Fibroblast of upper back skin (primary cell): ENCODE results near the gene TAX1BP3.

Experiments
- DNase-seq: peaks from one replicate; pipeline ENCODE4 v3.0.0-alpha.2; 2013

Gene TAX1BP3

DNA sequence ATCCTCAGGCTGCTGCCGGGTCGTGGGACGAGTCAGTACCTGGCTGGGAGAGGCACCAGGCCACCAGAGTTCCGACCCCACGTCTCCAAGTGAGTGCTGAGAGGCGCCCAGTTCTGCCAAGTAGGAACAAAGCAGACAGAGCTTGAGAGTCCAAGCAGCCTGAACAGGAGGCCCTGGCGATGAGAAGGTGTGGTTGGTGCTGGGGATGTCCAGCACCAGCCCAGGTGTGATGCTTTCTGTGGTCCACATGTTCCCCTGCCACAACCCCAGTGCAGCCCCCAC, 10.8 kb downstream of the TAX1BP3 start:
- DNase-seq, result no peak

DNA sequence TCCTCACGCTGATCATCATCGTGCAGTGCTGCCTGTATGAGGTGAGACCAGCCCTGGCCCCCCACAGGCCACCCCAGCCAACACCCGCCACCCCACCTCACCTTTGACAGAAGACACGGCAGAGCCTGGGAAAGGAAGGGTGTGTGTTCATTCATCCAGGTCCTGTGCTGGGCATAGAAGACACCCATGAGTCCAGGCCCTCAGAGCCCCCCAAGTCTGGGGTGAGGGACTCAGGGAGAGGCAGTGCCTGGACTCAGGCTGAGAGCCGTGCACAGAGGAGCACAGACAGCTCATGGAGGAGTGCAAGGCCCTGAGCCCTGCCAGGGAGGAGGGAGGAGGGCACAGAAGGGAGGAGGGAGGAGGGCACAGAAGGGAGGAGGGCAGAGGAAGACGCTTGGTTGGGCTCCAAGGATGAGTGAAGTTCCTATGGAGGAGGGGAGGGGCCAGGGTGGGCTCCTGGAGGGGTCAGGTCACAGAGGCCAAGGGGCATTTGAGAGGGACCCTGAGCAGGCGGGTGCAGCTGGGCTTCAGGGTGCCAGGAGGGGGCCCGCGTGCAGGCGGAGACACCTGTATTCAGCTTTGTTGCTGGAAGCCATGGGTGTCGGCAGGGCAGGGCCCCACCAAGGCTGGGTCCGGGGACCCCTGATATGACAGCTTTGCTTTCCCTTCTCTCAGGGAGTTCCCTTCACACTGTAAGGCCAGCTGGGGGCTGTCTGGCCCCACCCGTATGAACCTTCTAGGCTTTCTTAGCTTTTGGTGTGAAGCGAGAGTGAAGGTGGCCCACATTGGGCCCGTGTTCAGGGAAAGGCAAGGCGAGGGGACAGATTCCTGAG, 11.4 kb downstream of the TAX1BP3 start:
- no peak for DNase-seq

DNA sequence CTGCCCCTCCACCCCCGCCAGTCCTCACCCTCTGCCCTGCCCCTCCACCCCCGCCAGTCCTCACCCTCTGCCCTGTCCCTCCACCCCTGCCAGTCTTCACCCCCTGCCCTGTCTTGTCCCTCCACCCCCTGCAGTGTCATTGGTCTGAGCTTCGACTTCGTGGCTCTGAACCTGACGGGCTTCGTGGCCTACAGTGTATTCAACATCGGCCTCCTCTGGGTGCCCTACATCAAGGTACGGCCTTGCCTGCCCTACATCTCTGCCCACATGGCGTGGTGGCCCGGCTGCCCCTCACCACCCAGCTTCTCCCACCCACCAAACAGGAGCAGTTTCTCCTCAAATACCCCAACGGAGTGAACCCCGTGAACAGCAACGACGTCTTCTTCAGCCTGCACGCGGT, 12.0 kb downstream of the TAX1BP3 start:
- DNase-seq, result no peak

DNA sequence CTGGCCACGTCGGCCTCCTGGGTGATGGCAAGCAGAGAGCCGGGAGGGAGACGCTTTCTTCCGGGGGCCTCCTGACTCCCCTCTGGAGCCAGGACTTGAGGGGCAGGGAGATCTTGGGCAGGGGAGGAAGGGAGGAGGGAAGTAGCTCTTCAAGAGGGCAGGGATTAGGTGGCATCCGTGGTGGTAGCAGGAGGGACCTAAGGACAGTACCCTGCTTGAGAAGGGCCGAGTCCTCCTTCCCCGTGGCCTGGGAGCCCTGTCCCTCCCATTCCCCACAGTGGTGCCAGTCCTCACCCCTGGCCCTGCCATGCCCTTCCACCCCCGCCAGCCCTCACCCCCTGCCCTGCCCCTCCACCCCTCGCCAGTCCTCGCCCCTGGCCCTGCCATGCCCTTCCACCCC, 12.6 kb downstream of the TAX1BP3 start:
- no peak for DNase-seq

DNA sequence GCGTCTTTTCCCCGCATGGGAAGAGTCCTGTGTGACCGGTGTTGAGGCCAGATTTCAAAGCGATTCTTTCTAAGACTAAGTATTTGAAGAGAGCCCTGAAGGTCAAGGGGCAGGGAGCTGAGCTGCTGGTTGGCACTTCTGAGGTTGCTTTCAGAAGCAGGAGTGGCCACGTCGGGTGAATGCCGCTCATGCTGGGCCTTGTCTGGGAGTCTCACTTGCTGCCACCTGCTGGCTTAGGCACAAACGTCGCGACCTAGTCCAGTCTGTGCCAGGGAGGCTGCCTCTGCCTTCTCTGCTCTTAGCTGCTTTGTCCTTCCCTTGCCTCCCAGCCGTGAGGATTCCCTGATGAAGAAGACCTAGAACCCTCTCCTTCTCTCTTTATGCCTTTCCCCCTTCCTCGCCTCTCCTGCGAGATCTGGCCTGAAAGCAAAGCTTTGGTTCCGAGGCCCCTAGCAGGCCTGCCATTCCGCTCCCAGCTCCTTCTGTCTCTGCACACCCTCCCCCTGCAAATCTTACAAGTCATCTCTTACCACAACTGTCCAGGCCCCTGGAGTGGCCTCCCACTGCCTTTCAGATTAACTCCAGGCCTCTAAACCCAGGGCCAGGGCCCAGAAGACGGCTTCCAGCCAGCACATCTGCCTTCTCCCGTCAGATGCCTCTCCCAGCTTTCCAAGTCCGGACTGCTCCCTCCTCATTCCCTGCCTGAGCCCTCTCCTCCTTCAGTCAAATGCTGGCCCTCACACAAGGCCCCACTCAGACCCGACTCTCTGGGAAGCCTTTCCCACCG, 20.4 kb downstream of the TAX1BP3 start:
- peak; percentile 60 for DNase-seq

DNA sequence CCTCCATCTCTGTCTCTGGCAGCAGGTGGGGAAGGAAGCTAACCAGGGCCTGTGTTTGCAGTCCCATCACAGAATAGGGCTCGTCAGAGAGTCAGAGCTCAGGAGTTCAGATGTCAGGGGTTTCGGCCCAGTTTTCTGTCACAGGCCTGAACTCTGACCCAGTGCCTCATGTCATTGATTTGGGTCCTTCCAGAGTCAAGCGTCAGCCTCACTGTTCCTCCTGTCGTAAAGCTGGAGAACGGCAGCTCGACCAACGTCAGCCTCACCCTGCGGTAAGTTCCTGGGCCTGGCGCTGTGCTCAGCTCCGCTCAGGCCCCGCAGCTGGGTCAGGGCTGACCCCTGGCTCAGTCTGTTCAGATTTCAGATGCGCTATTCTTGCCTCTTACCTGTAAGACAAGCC, 21.1 kb downstream of the TAX1BP3 start:
- no peak for DNase-seq

DNA sequence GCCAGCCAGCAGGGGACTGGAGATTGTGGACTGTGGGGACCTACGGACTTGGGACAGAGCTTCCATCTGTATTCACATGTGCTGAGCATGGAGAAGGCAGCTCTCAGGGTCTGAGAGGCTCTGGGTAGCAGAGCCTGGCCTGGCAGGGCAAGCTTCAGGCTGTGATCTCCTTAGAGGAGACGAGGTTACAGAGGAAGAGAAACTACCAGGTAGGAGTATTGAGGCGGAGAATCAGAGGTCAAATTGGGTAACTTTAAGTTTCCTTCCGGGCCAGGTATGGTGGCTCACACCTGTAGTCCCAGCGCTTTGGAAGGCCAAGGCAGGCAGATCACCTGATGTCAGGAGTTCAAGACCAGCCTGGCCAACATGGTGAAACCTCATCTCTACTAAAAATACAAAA, 23.1 kb downstream of the TAX1BP3 start:
- no peak for DNase-seq

DNA sequence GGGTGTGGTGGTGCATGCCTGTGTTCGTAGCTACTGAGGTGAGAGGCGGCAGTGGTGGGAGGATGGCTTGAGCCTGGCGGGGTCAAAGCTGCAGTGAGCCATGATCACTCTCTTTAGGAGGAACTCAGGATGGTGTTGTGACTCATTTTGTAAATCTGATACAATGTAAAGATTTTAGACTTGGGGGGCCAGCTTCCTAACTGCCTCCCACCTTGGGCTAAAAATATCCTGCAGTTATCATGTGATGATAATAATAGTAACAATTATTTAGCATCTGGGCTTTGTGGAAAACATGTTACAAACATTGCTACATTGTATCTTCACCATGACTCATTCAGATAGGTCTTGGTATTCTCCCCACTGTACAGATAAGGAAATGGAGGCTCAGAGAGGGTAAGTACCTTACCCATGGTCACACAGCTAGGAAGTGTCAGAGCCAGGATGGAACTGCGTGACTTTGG, 24.5 kb downstream of the TAX1BP3 start:
- no peak for DNase-seq

DNA sequence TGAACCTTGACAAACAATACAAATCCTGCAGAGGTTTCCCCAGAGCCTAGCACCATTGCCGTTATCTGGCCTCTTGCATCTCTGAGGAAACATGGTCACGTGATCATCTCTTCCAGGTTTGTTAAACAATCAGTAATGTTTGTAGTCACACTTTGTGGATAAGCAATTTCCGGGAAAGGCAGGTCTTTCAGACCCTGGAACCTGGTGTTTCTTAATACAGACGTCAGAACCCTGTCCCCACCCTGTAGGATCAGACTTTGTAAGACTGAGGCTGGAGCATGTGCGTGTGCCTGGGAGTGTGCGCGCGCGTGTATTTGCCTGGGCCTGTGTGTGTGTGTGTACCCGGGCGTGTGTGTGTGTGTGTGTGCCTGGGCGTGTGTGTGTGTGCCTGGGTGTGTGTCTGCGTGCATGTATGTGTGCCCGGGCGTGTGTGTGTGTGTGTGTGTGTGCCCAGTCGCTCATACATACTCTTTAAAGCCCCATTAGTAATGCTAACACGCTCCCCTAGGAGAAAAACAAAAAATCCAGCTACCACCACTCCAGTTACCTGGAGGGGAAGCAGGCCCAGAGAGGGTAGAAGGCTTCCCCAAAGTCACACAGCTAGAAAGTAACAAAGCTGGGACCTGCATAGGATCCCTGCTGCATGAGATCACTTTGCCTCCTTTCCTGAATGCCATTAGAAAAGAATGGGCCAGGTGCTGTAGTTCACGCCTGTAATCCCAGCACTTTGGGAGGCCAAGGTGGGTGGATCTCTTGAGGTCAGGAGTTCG, 26.5 kb downstream of the TAX1BP3 start:
- no peak for DNase-seq

DNA sequence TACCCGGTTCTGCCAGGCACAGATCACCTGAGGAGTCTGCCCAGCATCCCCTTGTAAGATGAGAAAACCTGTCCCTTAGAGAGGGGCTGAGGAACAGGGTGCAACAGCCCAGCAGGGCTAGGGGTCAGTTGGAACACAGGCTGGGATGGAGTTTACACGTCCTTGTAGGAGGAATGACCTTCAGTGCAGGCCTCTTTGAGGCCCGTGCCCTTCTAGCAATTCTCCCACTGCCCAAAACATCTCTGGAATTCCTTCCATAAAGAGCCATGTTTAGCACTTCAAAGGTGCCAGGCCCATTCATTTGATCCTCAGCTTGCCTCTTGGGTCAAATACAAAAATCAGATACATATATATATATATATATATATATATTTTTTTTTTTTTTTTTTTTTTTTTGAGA, 27.4 kb downstream of the TAX1BP3 start:
- DNase-seq, result no peak

DNA sequence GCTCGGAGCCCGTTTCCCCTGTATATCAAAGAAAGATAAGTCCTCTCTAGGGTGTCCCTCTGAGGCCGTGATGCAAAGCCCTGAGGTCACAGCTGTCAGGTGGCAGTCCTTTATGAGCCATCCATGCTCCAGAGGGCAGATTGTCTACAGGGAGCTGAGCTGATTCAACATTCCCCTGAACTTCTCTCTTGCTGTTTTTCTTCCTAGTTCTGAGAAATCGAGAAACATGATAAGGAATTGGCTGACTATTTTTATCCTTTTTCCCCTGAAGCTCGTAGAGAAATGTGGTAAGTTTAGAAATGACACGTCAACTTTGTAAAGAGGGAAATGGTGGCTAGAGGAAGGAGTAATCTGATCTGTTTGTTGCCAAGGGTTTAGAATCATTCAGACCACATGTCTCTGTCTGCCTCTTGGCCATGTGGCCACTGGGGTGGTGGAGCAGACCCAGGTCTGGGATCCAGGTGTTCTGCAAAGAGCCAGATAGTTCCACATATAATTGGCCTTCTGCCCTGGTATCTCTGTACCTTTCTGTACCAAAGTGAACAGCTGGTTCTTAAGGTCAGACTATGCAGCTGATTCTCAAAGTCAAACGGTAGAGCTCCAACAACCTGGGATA, 28.3 kb downstream of the TAX1BP3 start:
- DNase-seq, result peak; percentile 43

DNA sequence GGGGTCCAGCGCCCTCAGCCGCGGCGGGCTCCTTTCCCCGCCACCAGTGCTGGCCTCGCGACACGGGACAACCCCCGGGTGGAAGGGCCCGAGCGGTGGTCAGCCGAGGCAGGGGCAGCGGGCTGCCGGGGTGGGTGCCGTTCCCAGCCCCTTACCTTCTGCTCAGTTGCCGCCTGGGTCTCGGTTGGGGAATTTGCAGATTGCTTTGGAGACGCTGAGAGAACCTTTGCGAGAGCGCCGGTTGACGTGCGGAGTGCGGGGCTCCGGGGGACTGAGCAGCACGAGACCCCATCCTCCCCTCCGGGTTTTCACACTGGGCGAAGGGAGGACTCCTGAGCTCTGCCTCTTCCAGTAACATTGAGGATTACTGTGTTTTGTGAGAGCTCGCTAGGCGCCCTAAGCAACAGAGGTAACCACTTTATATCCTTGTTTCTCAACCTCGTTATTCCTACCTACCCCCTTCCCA, 31.4 kb downstream of the TAX1BP3 start:
- DNase-seq, result no peak

DNA sequence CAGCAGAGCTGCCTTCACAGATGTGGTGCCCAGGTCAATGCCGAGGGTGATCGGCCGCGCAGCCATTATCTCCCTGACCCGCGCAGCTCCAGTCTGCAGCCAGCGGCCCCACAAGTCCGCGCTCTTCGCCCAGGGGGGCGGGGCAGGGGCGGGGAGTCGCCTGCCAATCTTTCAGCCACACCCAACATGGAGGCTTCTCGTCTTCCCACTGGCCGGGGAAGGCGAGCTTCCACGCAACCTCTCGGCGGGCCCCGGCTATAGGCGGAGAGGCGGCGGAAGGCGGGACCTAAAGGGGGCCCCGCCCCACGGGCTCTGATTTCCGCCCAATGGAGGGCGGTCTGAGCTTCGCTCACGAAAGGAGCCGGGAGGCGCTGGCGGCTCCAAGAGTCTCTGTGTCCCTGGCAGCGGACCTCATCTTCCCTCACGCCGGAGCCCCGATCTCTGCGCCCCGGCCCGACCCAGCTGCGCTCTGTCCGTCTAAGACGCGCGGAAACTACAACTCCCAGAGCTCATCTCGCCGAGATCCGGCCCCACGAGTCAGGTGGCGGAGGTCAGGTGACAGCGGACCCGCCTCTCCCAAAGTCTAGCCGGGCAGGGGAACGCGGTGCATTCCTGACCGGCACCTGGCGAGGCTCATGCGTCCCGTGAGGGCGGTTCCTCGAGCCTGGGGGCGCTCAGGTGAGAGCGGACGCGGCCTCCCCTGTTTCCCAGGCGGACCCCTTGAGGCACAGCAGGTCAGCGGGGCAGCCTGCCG, 32.0 kb downstream of the TAX1BP3 start, which contains the start of the genes CTNS and SHPK:
Gene CTNS (plus strand): TSS at position 607 of the 754 bp plus-strand sequence. CDS start 3,447 bp downstream, outside the sequence.
Gene SHPK (minus strand): TSS at position 97 of the 754 bp plus-strand sequence. CDS start 31 bp downstream, at position 66.
- DNase-seq, result peak; percentile 96

DNA sequence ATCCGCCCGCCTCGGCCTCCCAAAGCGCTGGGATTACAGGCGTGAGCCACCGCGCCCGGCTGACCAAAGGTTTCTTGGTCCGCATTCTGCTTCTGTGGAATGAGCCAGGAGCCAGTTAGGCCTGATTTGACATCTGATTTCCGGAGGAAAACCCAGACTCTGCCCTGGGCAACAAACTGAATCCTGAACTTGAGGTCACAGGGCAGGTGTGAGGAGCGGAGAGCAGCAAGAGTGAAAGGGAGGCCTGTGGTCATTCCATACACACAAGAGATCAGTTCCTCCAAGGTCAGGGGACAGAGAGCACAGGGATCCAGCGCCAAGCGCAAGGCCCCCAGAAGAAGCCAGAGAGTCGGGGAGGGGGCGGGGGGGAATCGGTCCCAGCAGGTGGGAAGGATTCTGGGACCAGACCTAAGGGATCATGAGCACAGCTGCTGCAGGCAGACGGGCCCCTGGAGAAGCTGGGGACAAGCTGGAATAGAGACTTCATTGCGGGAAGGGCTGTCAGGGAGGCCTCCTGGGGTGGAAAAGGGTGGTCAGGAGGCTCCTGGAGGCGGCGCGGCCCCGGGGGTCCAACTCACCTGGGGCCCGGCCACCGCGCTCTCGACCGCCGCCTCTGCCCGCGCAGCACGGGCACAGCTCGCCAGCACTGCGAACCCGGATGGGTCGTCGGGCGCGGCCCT, 32.8 kb downstream of the TAX1BP3 start:
- DNase-seq, result no peak

DNA sequence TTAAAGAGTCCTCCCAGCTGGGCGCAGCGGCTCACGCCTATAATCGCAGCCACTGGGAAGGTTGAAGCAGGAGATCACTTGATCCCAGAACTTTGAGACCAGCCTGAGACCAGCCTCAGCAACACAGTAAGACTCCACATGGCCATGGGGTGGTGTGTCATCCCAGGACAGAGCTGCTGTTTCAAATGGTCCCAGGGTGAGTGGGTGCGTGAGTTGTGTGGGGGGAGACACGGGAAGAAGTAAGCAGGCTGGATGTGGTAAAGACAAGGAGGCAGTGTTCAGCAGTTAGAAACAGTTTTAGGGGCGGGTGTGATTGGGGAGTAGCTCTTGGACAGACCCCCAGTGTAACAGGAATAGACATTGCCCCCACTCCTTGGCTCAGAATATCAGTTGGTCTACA, 36.1 kb downstream of the TAX1BP3 start:
- DNase-seq, result no peak

DNA sequence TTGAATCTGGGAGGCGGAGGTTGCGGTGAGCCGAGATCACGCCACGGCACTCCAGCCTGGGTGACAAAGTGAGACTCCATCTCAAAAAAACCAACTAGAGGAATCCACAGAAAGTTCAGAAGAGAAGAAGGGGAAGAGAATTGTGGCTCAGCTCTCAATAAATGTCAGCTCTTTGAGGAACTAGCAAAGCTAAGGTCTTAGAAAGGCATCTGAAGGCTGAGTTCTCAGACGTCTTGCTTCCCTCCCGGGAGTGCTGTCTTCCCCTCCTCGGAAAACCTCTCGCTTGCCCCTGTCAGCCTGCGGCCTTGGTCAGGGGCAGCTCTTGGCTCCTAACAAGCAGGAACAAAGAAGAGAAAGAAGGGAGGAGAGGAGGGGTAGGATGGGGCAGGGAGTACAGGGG, 37.6 kb downstream of the TAX1BP3 start:
- DNase-seq, result no peak

DNA sequence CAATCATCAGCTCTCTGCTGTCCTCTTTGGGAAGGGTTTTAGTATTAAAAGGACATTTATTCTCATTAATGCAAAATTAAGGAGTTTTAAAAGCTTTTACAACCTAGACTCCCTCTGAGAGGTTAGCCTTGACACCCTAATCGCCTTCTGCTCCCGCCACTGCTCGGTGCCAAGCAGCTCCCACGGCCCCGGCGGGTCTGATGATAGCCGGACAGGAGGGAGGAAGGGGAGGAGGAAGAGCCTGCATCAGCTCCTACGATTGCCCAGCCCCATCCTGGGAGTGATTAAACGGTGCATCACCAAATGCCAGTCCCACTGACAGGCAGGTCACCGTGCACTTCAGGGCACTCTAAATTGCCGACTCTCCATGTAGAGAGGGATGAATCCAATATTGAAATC, 40.6 kb downstream of the TAX1BP3 start:
- DNase-seq, result no peak

DNA sequence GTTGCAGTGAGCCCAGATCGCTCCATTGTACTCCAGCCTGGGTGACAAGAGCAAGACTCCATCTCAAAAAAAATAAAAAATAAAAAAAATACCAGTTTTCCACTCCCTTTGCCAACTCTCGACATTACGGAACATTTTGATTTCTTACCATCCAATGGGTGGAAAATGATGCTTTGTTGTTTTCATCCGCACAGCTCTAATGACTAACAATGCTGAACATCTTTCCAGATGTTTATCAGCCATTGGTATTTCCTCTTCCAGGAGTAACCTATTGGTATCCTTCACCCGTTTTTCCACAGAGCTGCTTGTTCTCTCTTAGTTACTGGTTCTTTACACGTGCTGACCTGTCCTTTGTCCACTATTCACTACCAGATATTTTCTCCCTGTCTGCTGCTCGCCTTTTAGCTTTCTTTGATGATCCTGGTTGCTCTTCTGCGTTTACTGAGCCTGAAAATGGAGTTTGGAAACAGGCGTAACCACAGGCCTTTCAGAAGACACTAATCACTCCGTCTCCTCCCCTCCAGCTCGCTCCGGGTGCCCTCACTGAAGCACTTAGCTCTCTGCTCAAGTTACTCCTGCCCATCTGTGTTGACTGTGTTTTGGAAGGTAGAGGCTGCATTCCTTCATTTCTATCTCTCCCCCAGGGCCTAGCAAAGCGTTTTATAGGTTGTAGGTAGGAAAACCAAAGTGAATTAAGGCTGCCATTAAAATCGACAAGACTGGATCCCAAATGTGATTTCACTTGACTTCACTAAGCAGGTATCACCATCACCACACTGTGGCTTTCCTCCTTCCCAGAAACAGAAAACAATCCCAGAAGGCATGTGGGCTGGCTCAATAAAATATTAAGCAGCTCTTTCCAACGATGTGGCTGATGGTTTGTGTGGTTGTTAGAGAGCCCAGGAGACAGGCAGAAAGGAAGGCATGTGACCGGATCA, 41.3 kb downstream of the TAX1BP3 start:
- no peak for DNase-seq

DNA sequence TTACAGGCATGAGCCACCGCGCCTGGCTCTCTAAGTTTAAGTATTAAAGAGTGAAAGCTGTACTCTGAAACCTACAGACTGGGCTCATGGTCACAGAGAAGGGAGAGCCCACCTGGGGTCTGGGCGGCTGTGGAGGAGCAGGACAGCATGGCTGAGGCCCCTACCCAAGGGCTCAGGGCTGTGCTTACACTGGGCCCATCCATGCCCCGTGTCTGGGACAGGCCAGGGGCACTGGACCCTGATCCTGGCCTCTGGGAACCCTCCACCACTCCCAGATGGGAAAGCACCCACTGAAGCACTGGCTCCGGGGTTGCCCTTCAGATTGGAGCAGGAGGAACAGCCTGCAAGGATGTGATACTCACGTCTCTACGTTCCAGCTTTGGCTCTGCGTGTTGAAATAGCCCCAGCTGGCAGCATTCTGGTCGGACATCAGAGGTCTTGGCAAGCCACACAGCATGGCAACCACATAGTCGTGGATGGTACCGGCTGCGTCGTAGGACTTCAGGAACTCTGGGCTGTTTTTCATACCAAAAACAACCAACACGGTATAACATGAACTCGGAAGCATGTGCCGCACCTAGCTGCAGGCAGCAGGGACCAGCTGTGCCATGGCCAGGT, 45.3 kb downstream of the TAX1BP3 start:
- no peak for DNase-seq
